GM23338 (cell line): ENCODE data around the gene MATN1. TPM values are rescaled to one million over a fixed set of nuclear protein-coding genes. Genes with fewer than 3 reads are reported as not detected.
A peak's percentile ranks its signal among the peaks of the same experiment; 100 is the strongest.

Experiments
- ATAC-seq: fragments of 200-7000 bp; cut with Tn5 transposase; 3 replicates; pipeline ENCODE4 v1.9.1; 2020
- DNase-seq: peaks from one replicate; pipeline ENCODE4 v3.0.0-alpha.2; 2015; ENCODE audit warnings: low spot score
- H2AFZ ChIP-seq: fragments of 200-600 bp; sonication (generic); 2 replicates; pipeline ENCODE4 v1.8.0; 2016; ENCODE audit warnings: antibody characterized with exemption, mild to moderate bottlenecking, moderate library complexity
- H3F3A ChIP-seq: fragments of 200-600 bp; sonication (generic); replicated peaks from 2 replicates; pipeline ENCODE4 v1.8.0; 2017; ENCODE audit warnings: antibody characterized with exemption, mixed run types, low read depth
- H3K27ac ChIP-seq: fragments of 200-600 bp; sonication (generic); 2 replicates; pipeline ENCODE4 v1.6.1; 2016; ENCODE audit warnings: low read depth
- H3K27me3 ChIP-seq: fragments of 200-600 bp; sonication (generic); 2 replicates; pipeline ENCODE4 v1.8.0; 2016; ENCODE audit warnings: mild to moderate bottlenecking, mixed run types, moderate library complexity; ENCODE audit not compliant: insufficient read depth
- H3K36me3 ChIP-seq: fragments of 200-600 bp; sonication (generic); 2 replicates; pipeline ENCODE4 v1.8.0; 2016; ENCODE audit warnings: mild to moderate bottlenecking; ENCODE audit not compliant: insufficient read depth
- H3K4me1 ChIP-seq: fragments of 200-600 bp; sonication (generic); 2 replicates; pipeline ENCODE4 v1.8.0; 2016; ENCODE audit warnings: mild to moderate bottlenecking, moderate library complexity; ENCODE audit not compliant: insufficient read depth
- H3K4me2 ChIP-seq: fragments of 200-600 bp; sonication (generic); 2 replicates; pipeline ENCODE4 v1.7.1; 2017; ENCODE audit warnings: mixed run types
- H3K4me3 ChIP-seq: fragments of 200-600 bp; sonication (generic); 2 replicates; pipeline ENCODE4 v1.6.1; 2016; ENCODE audit warnings: mixed run types
- H3K79me2 ChIP-seq: fragments of 200-600 bp; sonication (generic); replicated peaks from 2 replicates; pipeline ENCODE4 v1.8.0; 2017; ENCODE audit warnings: mild to moderate bottlenecking; ENCODE audit not compliant: insufficient read depth
- H3K9me2 ChIP-seq: fragments of 200-600 bp; sonication (generic); 2 replicates; pipeline ENCODE4 v1.8.0; 2017; ENCODE audit not compliant: insufficient read depth
- H4K20me1 ChIP-seq: fragments of 200-600 bp; sonication (generic); replicated peaks from 2 replicates; pipeline ENCODE4 v1.8.0; 2017; ENCODE audit warnings: mild to moderate bottlenecking; ENCODE audit not compliant: insufficient read depth
- H3K27ac Mint-ChIP-seq: 2 replicates; pipeline ENCODE4 v1.8.0; 2020; ENCODE audit warnings: inconsistent platforms, mild to moderate bottlenecking, moderate library complexity, mixed read lengths
- H3K27me3 Mint-ChIP-seq: 3 replicates; pipeline ENCODE4 v1.8.0; 2022; ENCODE audit warnings: low read depth, mild to moderate bottlenecking, moderate library complexity, mixed read lengths, inconsistent platforms; ENCODE audit not compliant: insufficient read depth, poor library complexity
- H3K36me3 Mint-ChIP-seq: 3 replicates; pipeline ENCODE4 v1.8.0; 2021; ENCODE audit warnings: low read depth, mild to moderate bottlenecking, inconsistent platforms, moderate library complexity, mixed read lengths
- H3K4me1 Mint-ChIP-seq: 3 replicates; pipeline ENCODE4 v1.8.0; 2020; ENCODE audit warnings: mild to moderate bottlenecking, inconsistent platforms, mixed read lengths
- H3K4me3 Mint-ChIP-seq: 3 replicates; pipeline ENCODE4 v1.8.0; 2021; ENCODE audit warnings: moderate library complexity, mild to moderate bottlenecking, inconsistent platforms, mixed read lengths
- H3K9me3 Mint-ChIP-seq: 3 replicates; pipeline ENCODE4 v1.8.0; 2020; ENCODE audit warnings: moderate library complexity, mild to moderate bottlenecking, inconsistent platforms, mixed read lengths
- CREB1 ChIP-seq: fragments of 250-450 bp; sonication (Bioruptor Pico); IDR thresholded peaks from 2 replicates; pipeline ENCODE4 v1.5.0; 2020; ENCODE audit warnings: low read depth, mild to moderate bottlenecking, moderate library complexity
- EZH2 ChIP-seq: fragments of 200-600 bp; sonication (generic); IDR thresholded peaks from one replicate; pipeline ENCODE4 v1.8.0; 2017; ENCODE audit warnings: antibody characterized with exemption, mild to moderate bottlenecking, low read depth; ENCODE audit not compliant: unreplicated experiment
- EZH2phosphoT487 ChIP-seq: fragments of 200-600 bp; sonication (generic); IDR thresholded peaks from one replicate; pipeline ENCODE4 v1.8.1; 2018; ENCODE audit warnings: antibody characterized with exemption; ENCODE audit not compliant: unreplicated experiment
- JUNB ChIP-seq: IDR thresholded peaks from one replicate; pipeline ENCODE4 v1.6.1; 2016; ENCODE audit warnings: antibody characterized with exemption; ENCODE audit not compliant: unreplicated experiment
- NANOG ChIP-seq: IDR thresholded peaks from 2 replicates; pipeline ENCODE4 v1.6.1; 2016; ENCODE audit warnings: antibody characterized with exemption, borderline replicate concordance
- POLR2AphosphoS5 ChIP-seq: IDR thresholded peaks from 2 replicates; pipeline ENCODE4 v1.6.1; 2016; ENCODE audit warnings: antibody characterized with exemption, low read depth
- REST ChIP-seq: IDR thresholded peaks from one replicate; pipeline ENCODE4 v1.6.1; 2018; ENCODE audit warnings: antibody characterized with exemption; ENCODE audit not compliant: unreplicated experiment
- STAT1 ChIP-seq: IDR thresholded peaks from one replicate; pipeline ENCODE4 v1.6.1; 2016; ENCODE audit warnings: antibody characterized with exemption; ENCODE audit not compliant: unreplicated experiment
- ZNF114 ChIP-seq: fragments of 250-450 bp; sonication (Bioruptor Pico); IDR thresholded peaks from 2 replicates; pipeline ENCODE4 v1.5.0; 2020; ENCODE audit warnings: mild to moderate bottlenecking, moderate library complexity
- ZNF331 ChIP-seq: fragments of 250-450 bp; sonication (Bioruptor Pico); IDR thresholded peaks from 2 replicates; pipeline ENCODE4 v1.5.0; 2020; ENCODE audit warnings: low read depth, mild to moderate bottlenecking, moderate library complexity
- polyA plus RNA-seq: library from polyadenylated mRNA; unstranded; fragments of >200 nt; fragmentation: Nextera tagmentation; extraction: Ambion mirVana; gene quantifications from 2 replicates; pipeline ENCODE4 v1.2.1, GENCODE V29; 2016
- total RNA-seq: library from RNA; depleted of rRNA; stranded (reverse); fragments of >200 nt; shearing (Covaris generic); gene quantifications from 2 replicates; pipeline ENCODE4 v1.2.3, GENCODE V29; 2014
- TF ChIP-seq, protein P1 (sequence below): IDR thresholded peaks from 2 replicates; pipeline ENCODE4 v1.6.1; 2016; ENCODE audit warnings: antibody characterized with exemption
- TF ChIP-seq, protein P2 (sequence below): fragments of 250-450 bp; sonication (Bioruptor Pico); IDR thresholded peaks from 2 replicates; pipeline ENCODE4 v1.5.0; 2020; ENCODE audit warnings: mild to moderate bottlenecking, moderate library complexity
- TF ChIP-seq, protein P3 (sequence below), 2 experiments: fragments of 200-600 bp in 1 of 2; sonication (generic) in 1 of 2; conservative IDR thresholded peaks; 2 replicates each; pipeline versions ENCODE4 v1.5.1 to v1.6.1; 2016 to 2017; ENCODE audit warnings: antibody characterized with exemption in 2 of 2, low read depth in 2 of 2, mild to moderate bottlenecking in 2 of 2, moderate library complexity in 1 of 2

MATN1 gene
- total and polyA plus RNA-seq, 2 experiments from 2014 or later: 0.08 to 0.31 TPM

DNA sequence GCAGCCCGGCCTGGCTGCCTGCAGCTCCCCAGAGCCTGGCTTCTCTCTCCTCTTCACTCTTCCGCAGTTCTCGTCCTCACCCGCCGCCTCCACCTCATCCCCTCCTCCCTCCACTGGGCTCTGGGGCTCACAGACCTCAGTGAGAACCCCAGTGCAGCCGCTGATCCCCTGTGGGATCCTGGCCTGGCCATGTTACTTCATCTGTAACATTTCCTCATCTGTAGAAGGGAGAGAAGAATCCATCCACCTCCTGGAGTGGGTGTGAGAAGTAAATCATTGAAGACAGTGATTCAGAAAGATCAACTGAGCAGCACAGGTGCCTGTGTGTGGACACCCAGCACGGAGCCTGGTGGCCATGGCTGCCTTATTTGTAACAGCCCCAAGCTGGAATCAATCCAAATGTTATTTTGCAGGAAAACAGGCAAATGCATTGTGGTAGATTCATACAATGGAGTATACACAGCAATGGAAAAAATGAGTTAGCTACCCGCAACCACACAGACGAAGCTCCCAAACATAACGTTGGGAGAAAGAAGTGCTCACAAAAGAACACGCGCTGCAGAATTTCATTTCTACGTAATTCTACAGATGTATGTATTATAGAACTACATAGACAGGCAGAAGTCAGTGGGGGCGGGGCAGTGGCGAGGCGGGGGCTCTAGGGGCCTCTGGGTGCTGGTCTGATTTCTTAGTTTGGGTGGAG lies 25.5 kb upstream of the MATN1 start:
- peak overlapping the region; percentile 72 for H2AFZ ChIP-seq
- H3K27me3 ChIP-seq: no peaks in the 10 kb centered on the region
- Mint-ChIP-seq H3K4me1 (peaks cover 25% of the 10 kb centered on the region), H3K9me3 (no peaks in the 10 kb centered on the region), H3K27ac (peak overlapping the region; percentile 13), H3K27me3 (peaks cover 20% of the 10 kb centered on the region), H3K4me3 (no peak overlapping the region), H3K36me3 (no peaks in the 10 kb centered on the region)
- no peaks in the 10 kb centered on the region for H3K9me2 ChIP-seq
- H3F3A ChIP-seq: no peaks in the 10 kb centered on the region
- no peak overlapping the region for H3K27ac ChIP-seq
- TF ChIP-seq CREB1 (no peak), REST (no peak), ZNF114 (CRISPR knock-in tag) (no peak), EZH2 (no peak), EZH2phosphoT487 (no peak), STAT1 (no peak), POLR2AphosphoS5 (no peak), ZNF331 (CRISPR knock-in tag) (no peak), JUNB (no peak), NANOG (no peak)
- TF ChIP-seq, protein P1, sequence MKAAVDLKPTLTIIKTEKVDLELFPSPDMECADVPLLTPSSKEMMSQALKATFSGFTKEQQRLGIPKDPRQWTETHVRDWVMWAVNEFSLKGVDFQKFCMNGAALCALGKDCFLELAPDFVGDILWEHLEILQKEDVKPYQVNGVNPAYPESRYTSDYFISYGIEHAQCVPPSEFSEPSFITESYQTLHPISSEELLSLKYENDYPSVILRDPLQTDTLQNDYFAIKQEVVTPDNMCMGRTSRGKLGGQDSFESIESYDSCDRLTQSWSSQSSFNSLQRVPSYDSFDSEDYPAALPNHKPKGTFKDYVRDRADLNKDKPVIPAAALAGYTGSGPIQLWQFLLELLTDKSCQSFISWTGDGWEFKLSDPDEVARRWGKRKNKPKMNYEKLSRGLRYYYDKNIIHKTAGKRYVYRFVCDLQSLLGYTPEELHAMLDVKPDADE: no peak
- TF ChIP-seq, protein P2, sequence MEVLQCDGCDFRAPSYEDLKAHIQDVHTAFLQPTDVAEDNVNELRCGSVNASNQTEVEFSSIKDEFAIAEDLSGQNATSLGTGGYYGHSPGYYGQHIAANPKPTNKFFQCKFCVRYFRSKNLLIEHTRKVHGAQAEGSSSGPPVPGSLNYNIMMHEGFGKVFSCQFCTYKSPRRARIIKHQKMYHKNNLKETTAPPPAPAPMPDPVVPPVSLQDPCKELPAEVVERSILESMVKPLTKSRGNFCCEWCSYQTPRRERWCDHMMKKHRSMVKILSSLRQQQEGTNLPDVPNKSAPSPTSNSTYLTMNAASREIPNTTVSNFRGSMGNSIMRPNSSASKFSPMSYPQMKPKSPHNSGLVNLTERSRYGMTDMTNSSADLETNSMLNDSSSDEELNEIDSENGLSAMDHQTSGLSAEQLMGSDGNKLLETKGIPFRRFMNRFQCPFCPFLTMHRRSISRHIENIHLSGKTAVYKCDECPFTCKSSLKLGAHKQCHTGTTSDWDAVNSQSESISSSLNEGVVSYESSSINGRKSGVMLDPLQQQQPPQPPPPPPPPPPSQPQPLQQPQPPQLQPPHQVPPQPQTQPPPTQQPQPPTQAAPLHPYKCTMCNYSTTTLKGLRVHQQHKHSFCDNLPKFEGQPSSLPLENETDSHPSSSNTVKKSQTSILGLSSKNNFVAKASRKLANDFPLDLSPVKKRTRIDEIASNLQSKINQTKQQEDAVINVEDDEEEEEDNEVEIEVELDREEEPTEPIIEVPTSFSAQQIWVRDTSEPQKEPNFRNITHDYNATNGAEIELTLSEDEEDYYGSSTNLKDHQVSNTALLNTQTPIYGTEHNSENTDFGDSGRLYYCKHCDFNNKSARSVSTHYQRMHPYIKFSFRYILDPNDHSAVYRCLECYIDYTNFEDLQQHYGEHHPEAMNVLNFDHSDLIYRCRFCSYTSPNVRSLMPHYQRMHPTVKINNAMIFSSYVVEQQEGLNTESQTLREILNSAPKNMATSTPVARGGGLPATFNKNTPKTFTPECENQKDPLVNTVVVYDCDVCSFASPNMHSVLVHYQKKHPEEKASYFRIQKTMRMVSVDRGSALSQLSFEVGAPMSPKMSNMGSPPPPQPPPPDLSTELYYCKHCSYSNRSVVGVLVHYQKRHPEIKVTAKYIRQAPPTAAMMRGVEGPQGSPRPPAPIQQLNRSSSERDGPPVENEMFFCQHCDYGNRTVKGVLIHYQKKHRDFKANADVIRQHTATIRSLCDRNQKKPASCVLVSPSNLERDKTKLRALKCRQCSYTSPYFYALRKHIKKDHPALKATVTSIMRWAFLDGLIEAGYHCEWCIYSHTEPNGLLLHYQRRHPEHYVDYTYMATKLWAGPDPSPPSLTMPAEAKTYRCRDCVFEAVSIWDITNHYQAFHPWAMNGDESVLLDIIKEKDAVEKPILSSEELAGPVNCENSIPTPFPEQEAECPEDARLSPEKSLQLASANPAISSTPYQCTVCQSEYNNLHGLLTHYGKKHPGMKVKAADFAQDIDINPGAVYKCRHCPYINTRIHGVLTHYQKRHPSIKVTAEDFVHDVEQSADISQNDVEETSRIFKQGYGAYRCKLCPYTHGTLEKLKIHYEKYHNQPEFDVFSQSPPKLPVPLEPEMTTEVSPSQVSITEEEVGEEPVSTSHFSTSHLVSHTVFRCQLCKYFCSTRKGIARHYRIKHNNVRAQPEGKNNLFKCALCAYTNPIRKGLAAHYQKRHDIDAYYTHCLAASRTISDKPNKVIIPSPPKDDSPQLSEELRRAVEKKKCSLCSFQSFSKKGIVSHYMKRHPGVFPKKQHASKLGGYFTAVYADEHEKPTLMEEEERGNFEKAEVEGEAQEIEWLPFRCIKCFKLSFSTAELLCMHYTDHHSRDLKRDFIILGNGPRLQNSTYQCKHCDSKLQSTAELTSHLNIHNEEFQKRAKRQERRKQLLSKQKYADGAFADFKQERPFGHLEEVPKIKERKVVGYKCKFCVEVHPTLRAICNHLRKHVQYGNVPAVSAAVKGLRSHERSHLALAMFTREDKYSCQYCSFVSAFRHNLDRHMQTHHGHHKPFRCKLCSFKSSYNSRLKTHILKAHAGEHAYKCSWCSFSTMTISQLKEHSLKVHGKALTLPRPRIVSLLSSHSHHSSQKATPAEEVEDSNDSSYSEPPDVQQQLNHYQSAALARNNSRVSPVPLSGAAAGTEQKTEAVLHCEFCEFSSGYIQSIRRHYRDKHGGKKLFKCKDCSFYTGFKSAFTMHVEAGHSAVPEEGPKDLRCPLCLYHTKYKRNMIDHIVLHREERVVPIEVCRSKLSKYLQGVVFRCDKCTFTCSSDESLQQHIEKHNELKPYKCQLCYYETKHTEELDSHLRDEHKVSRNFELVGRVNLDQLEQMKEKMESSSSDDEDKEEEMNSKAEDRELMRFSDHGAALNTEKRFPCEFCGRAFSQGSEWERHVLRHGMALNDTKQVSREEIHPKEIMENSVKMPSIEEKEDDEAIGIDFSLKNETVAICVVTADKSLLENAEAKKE: no peak
- TF ChIP-seq, protein P3, sequence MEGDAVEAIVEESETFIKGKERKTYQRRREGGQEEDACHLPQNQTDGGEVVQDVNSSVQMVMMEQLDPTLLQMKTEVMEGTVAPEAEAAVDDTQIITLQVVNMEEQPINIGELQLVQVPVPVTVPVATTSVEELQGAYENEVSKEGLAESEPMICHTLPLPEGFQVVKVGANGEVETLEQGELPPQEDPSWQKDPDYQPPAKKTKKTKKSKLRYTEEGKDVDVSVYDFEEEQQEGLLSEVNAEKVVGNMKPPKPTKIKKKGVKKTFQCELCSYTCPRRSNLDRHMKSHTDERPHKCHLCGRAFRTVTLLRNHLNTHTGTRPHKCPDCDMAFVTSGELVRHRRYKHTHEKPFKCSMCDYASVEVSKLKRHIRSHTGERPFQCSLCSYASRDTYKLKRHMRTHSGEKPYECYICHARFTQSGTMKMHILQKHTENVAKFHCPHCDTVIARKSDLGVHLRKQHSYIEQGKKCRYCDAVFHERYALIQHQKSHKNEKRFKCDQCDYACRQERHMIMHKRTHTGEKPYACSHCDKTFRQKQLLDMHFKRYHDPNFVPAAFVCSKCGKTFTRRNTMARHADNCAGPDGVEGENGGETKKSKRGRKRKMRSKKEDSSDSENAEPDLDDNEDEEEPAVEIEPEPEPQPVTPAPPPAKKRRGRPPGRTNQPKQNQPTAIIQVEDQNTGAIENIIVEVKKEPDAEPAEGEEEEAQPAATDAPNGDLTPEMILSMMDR (conservative IDR thresholded peaks at IDR 0.05; ENCODE audit: low read depth in 2 of 2): no peak
- H4K20me1 ChIP-seq: no peaks in the 10 kb centered on the region
- ATAC-seq: peak; percentile 30
- DNase-seq: no peak
- no peaks in the 10 kb centered on the region for H3K36me3 ChIP-seq
- no peaks in the 10 kb centered on the region for H3K4me1 ChIP-seq
- H3K79me2 ChIP-seq: no peaks in the 10 kb centered on the region
- H3K4me2 ChIP-seq: no peak overlapping the region
- H3K4me3 ChIP-seq: no peak overlapping the region
